K562 (cell line): ENCODE results near the gene TMEM139. TPM values are rescaled to one million over a fixed set of nuclear protein-coding genes. Genes with fewer than 3 reads are reported as not detected.

ENCODE experiments used
- ATAC-seq: fragments of 200-7000 bp; cut with Tn5 transposase; 3 replicates; pipeline ENCODE4 v1.9.1; 2020; ENCODE audit warnings: moderate library complexity
- BruUV-seq: library from RNA; stranded (reverse); fragments of 400-500 nt; replicated peaks from 2 replicates; lab custom pipeline; 2021; lab: Mats Ljungman, UMichigan
- CTCF ChIA-PET: fragments of 300-600 bp; formaldehyde crosslinking; extraction: SDS; loops from one replicate; lab custom pipeline; 2021; ENCODE audit warnings: low intra/inter-chr PET ratio; lab: Yijun Ruan, JAX
- POLR2A ChIA-PET: fragments of 300-600, 350-650 bp; sonication (Branson Sonifier 250); formaldehyde crosslinking; extraction: SDS; loops from one replicate; lab custom pipeline; 2021; ENCODE audit warnings: antibody characterized with exemption, inconsistent platforms; lab: Yijun Ruan, JAX
- DNase-seq, 4 experiments: peaks; one replicate each; pipeline versions ENCODE4 v3.0.0 to v3.0.0-alpha.2; 2011 to 2018; ENCODE audit warnings: low spot score in 3 of 4, mixed read lengths in 3 of 4; ENCODE audit errors: extremely low read depth in 1 of 4
- FAIRE-seq: peaks from 2 replicates; lab custom pipeline; 2011; peaks lifted over from hg19 to GRCh38; lab: Jason Lieb, UNC
- H2AFZ ChIP-seq: 2 replicates; pipeline ENCODE4 v1.6.0; 2011; ENCODE audit warnings: low read depth, low read length, control low read depth, inconsistent platforms
- H3K27ac ChIP-seq: fragments of 200-600 bp; 3 replicates; pipeline ENCODE4 v1.8.0; 2011; ENCODE audit warnings: low read depth, mild to moderate bottlenecking, control low read depth, inconsistent platforms, low read length, moderate library complexity, mixed read lengths; ENCODE audit errors: extremely low read depth
- H3K27me3 ChIP-seq, 2 experiments: fragments of 300-600 bp in 1 of 2; 2 replicates in 1 of 2; 3 replicates in 1 of 2; pipeline versions ENCODE4 v1.6.0 to v1.8.0; 2011; ENCODE audit warnings: inconsistent platforms in 2 of 2, low read length in 2 of 2, mild to moderate bottlenecking in 1 of 2, mixed read lengths in 1 of 2, moderate library complexity in 1 of 2; ENCODE audit not compliant: control insufficient read depth in 2 of 2, insufficient read depth in 2 of 2
- H3K36me3 ChIP-seq: fragments of 300-600 bp; 3 replicates; pipeline ENCODE4 v1.8.0; 2011; ENCODE audit warnings: mild to moderate bottlenecking, low read length, inconsistent platforms; ENCODE audit not compliant: control insufficient read depth, insufficient read depth
- H3K4me1 ChIP-seq, 2 experiments: fragments of 200-600 bp in 1 of 2; replicated peaks in 1 of 2; 2 replicates in 1 of 2; 3 replicates in 1 of 2; pipeline versions ENCODE4 v1.5.1 to v1.8.0; 2011; ENCODE audit warnings: inconsistent platforms in 2 of 2, low read length in 2 of 2, mild to moderate bottlenecking in 1 of 2, mixed read lengths in 1 of 2, moderate library complexity in 1 of 2; ENCODE audit not compliant: control insufficient read depth in 2 of 2, insufficient read depth in 2 of 2
- H3K4me2 ChIP-seq: 2 replicates; pipeline ENCODE4 v1.6.1; 2011; ENCODE audit warnings: low read length, control low read depth, inconsistent platforms, mixed read lengths; ENCODE audit not compliant: insufficient read depth
- H3K4me3 ChIP-seq: fragments of 200-600 bp; sonication (generic), shearing (Covaris generic); 2 replicates; pipeline ENCODE4 v1.5.1; 2016; ENCODE audit warnings: control low read depth, inconsistent platforms
- H3K79me2 ChIP-seq: fragments of 200-600 bp; 3 replicates; pipeline ENCODE4 v1.8.0; 2011; ENCODE audit warnings: low read length, inconsistent platforms; ENCODE audit not compliant: control insufficient read depth, insufficient read depth
- H3K9ac ChIP-seq, 2 experiments: 2 replicates each; pipeline versions ENCODE4 v1.6.0 to v1.6.1; 2011; ENCODE audit warnings: low read depth in 2 of 2, low read length in 2 of 2, control low read depth in 1 of 2, inconsistent platforms in 1 of 2, mild to moderate bottlenecking in 1 of 2, mixed read lengths in 1 of 2; ENCODE audit not compliant: insufficient read depth in 1 of 2
- H3K9me1 ChIP-seq: one replicate; pipeline ENCODE4 v1.6.0; 2011; ENCODE audit warnings: inconsistent platforms, mild to moderate bottlenecking, low read length, moderate library complexity; ENCODE audit not compliant: control insufficient read depth, insufficient read depth
- H3K9me3 ChIP-seq: replicated peaks from 2 replicates; pipeline ENCODE4 v1.5.1; 2011; ENCODE audit warnings: low read depth, low read length, inconsistent platforms; ENCODE audit not compliant: control insufficient read depth, insufficient read depth
- H4K20me1 ChIP-seq: replicated peaks from 2 replicates; pipeline ENCODE4 v1.6.1; 2011; ENCODE audit warnings: low read length, inconsistent platforms, mixed read lengths; ENCODE audit not compliant: control insufficient read depth, insufficient read depth
- BCOR ChIP-seq: fragments of 450-650 bp; IDR thresholded peaks from 2 replicates; pipeline ENCODE4 v1.6.1; 2016
- CBX3 ChIP-seq, 2 experiments: IDR thresholded peaks; 1 replicate in 1 of 2; 2 replicates in 1 of 2; pipeline ENCODE4 v1.6.1; 2012; ENCODE audit warnings: inconsistent platforms in 2 of 2, low read length in 2 of 2, borderline replicate concordance in 1 of 2, control low read depth in 1 of 2
- CEBPG ChIP-seq, 3 experiments: fragments of 200-800 bp in 1 of 3; sonication (Bioruptor generic) in 1 of 3; sonication (generic) in 1 of 3; formaldehyde crosslinking in 1 of 3; IDR thresholded peaks in 2 of 3; conservative IDR thresholded peaks in 1 of 3; 2 replicates each; pipeline versions ENCODE4 v1.6.1 to v1.8.0; 2016 to 2022; ENCODE audit warnings: missing compliant biosample characterization in 2 of 3, missing genetic modification characterization in 2 of 3, mild to moderate bottlenecking in 1 of 3, missing genetic modification reagents in 1 of 3
- CSDE1 ChIP-seq, 2 experiments: fragments of 450-650 bp; IDR thresholded peaks; 2 replicates each; pipeline ENCODE4 v1.6.1; 2016; ENCODE audit warnings: mild to moderate bottlenecking in 1 of 2
- DIDO1 ChIP-seq: fragments of 450-650 bp; IDR thresholded peaks from 2 replicates; pipeline ENCODE4 v1.6.1; 2016; ENCODE audit warnings: low read depth, missing biosample characterization, missing genetic modification characterization
- DLX4 ChIP-seq: fragments of 250-450 bp; sonication (Bioruptor Pico); IDR thresholded peaks from 2 replicates; pipeline ENCODE4 v1.6.1; 2021; ENCODE audit warnings: mild to moderate bottlenecking
- GTF2E2 ChIP-seq: fragments of 200-800 bp; sonication (Bioruptor generic); IDR thresholded peaks from 2 replicates; pipeline ENCODE4 v1.6.1; 2016; ENCODE audit warnings: missing genetic modification characterization, missing compliant biosample characterization
- GTF3C2 ChIP-seq: IDR thresholded peaks from 3 replicates; pipeline ENCODE4 v1.6.1; 2011; ENCODE audit warnings: borderline replicate concordance, mild to moderate bottlenecking, moderate library complexity; ENCODE audit not compliant: insufficient read length; ENCODE audit errors: extremely low read depth
- KDM5B ChIP-seq: fragments of 200-600 bp; sonication (generic); IDR thresholded peaks from 2 replicates; pipeline ENCODE4 v1.6.1; 2012; ENCODE audit warnings: low read depth, mild to moderate bottlenecking, moderate library complexity, low read length, control low read depth, inconsistent platforms; ENCODE audit not compliant: insufficient replicate concordance
- RBM25 ChIP-seq: fragments of 200-400 bp; formaldehyde crosslinking; IDR thresholded peaks from 2 replicates; pipeline ENCODE4 v1.6.1; 2018; ENCODE audit warnings: low read length, low read depth, moderate library complexity; ENCODE audit not compliant: severe bottlenecking
- RCOR1 ChIP-seq, 2 experiments: IDR thresholded peaks; 2 replicates each; pipeline ENCODE4 v1.6.1; 2012; ENCODE audit warnings: low read depth in 2 of 2, low read length in 2 of 2, borderline replicate concordance in 1 of 2, improper control_type of control experiment in 1 of 2
- SMAD2 ChIP-seq: fragments of 150-350 bp; IDR thresholded peaks from 2 replicates; pipeline ENCODE4 v1.6.1; 2014; ENCODE audit warnings: low read depth, mild to moderate bottlenecking, low read length
- SMARCA4 ChIP-seq: fragments of 450-650 bp; IDR thresholded peaks from 2 replicates; pipeline ENCODE4 v1.6.1; 2016
- TCF3 ChIP-seq: sonication (generic); formaldehyde crosslinking; IDR thresholded peaks from 2 replicates; pipeline ENCODE4 v1.4.0; 2020; ENCODE audit warnings: mild to moderate bottlenecking, missing genetic modification reagents
- YY1 ChIP-seq, 3 experiments: IDR thresholded peaks; 2 replicates each; pipeline ENCODE4 v1.6.1; 2011; ENCODE audit warnings: low read length in 2 of 3, mild to moderate bottlenecking in 2 of 3, moderate library complexity in 2 of 3, borderline replicate concordance in 1 of 3, control low read depth in 1 of 3, low read depth in 1 of 3; ENCODE audit not compliant: insufficient read depth in 3 of 3, insufficient replicate concordance in 2 of 3, control insufficient read depth in 1 of 3, insufficient read length in 1 of 3; ENCODE audit errors: extremely low read depth in 1 of 3
- ZNF507 ChIP-seq: conservative IDR thresholded peaks from 2 replicates; pipeline ENCODE4 v1.6.1; 2017; ENCODE audit warnings: missing genetic modification characterization, missing compliant biosample characterization
- ZNF511 ChIP-seq: sonication (generic); formaldehyde crosslinking; IDR thresholded peaks from 2 replicates; pipeline ENCODE4 v1.8.0; 2022; ENCODE audit warnings: mild to moderate bottlenecking, missing genetic modification reagents
- ZNF57 ChIP-seq: fragments of 450-650 bp; formaldehyde crosslinking; IDR thresholded peaks from 2 replicates; pipeline ENCODE4 v1.4.0; 2020; ENCODE audit warnings: mild to moderate bottlenecking, moderate library complexity
- WGBS: fragments of 100-300 bp; shearing (Covaris generic); methylation state at CpG from one replicate; pipeline ENCODE4 v1.1.6; 2016; ENCODE audit warnings: low coverage, mixed read lengths; ENCODE audit not compliant: insufficient coverage; ENCODE audit errors: missing lambda C conversion rate; 5-methylcytosine and 5-hydroxymethylcytosine counted together
- in situ Hi-C: fragments of 300-500 bp; cut with MboI; formaldehyde crosslinking; loops from 4 replicates; pipeline ENCODE4 v1.15.0; 2018; ENCODE audit warnings: inconsistent platforms, mixed read lengths
- intact Hi-C: fragments of 100-400 bp; cut with micrococcal nuclease; formaldehyde crosslinking; loops from 2 replicates; pipeline ENCODE4 v1.14.2; 2022
- polyA plus RNA-seq, 8 experiments: library from polyadenylated mRNA; depleted of rRNA in 4 of 8; stranded (reverse) in 5 of 8; unstranded in 3 of 8; fragments of >200 nt; fragmentation: Nextera tagmentation in 2 of 8; fragmentation: Illumina TruSeq in 1 of 8; extraction: Ambion mirVana in 2 of 8; extraction: Trizol in 1 of 8; gene quantifications; 2 replicates each; pipeline versions ENCODE4 v1.2.1 to v1.2.3, GENCODE V29; 2011 to 2014; ENCODE audit warnings: inconsistent platforms in 1 of 8, missing spikeins in 1 of 8
- total RNA-seq, 7 experiments: library from RNA; depleted of rRNA in 6 of 7; stranded (reverse); fragments of >200 nt in 6 of 7; fragmentation: Illumina TruSeq in 2 of 7; extraction: Trizol in 2 of 7; gene quantifications; 2 replicates each; pipeline versions ENCODE4 v1.2.1 to v1.2.3, GENCODE V29; 2011 to 2021; ENCODE audit warnings: low replicate concordance in 1 of 7

The TMEM139 gene
- total and polyA plus RNA-seq, 9 of the 15 experiments (the other 6 are each of a cell fraction or from before 2014, with no cell fraction given): 0.27 to 1.8 (median 0.79) TPM

GRCh38 chr7:143261901-143262300 is 22.9 kb upstream of the TMEM139 start:
- H3K4me1 ChIP-seq: peaks cover 24 to 44% of the 10 kb centered on the region in 2 experiments
- intact Hi-C loops: no loop called here
- no peaks in the 10 kb centered on the region for H3K9me3 ChIP-seq
- H3K4me3 ChIP-seq: no peak overlapping the region
- peak; percentile 37 for FAIRE-seq
- no TSS peak for BruUV-seq
- H3K27ac ChIP-seq: no peak overlapping the region
- H3K27me3 ChIP-seq: no peaks in the 10 kb centered on the region
- H3K9me1 ChIP-seq: peaks cover 9% of the 10 kb centered on the region
- H3K9ac ChIP-seq: no peak overlapping the region
- peak overlapping the region; percentile 44 for H2AFZ ChIP-seq
- no peak for ATAC-seq
- peaks cover 25% of the 10 kb centered on the region for H3K36me3 ChIP-seq
- peak in 2 of 4 experiments; percentile 38 to 50 for DNase-seq
- H4K20me1 ChIP-seq: no peaks in the 10 kb centered on the region
- peak overlapping the region; percentile 22; the same call in 1 of the 2 replicates for H3K4me2 ChIP-seq
- in situ Hi-C loops: no loop called here
- 13% methylated on average over 1 of the region's 1 CpG for WGBS
- ChIA-PET POLR2A (interaction anchor here (0.8 kb wide), 1 partner anchor 28 kb away, joined by 3 read pairs; no protein-coding TSS in a partner anchor), CTCF (no interaction called here)
- H3K79me2 ChIP-seq: peaks cover 29% of the 10 kb centered on the region
- TF ChIP-seq GTF3C2 (no peak), ZNF507 (tag) (no peak), DIDO1 (tag) (no peak), CSDE1 (IDR thresholded peaks at IDR 0.05) (no peak), SMAD2 (no peak), TCF3 (CRISPR knock-in tag) (peak; percentile 29; the same call in 1 of the 2 replicates), SMARCA4 (no peak), KDM5B (no peak), GTF2E2 (tag) (no peak), CEBPG (CRISPR knock-in tag; IDR thresholded peaks at IDR 0.05) (0 out of 2 replicates have a peak, but pooled peaks have one; percentile 24), CEBPG (tag; conservative IDR thresholded peaks at IDR 0.05 in 1 of 2, IDR thresholded peaks at IDR 0.05 in 1 of 2) (no peak), YY1 (IDR thresholded peaks at IDR 0.05; ENCODE audit: borderline replicate concordance in 1 of 3, control insufficient read depth in 1 of 3, extremely low read depth in 1 of 3, insufficient read depth in 3 of 3, insufficient read length in 1 of 3, insufficient replicate concordance in 2 of 3, low read depth in 1 of 3, low read length in 2 of 3) (no peak), BCOR (peak; percentile 89), DLX4 (no peak), CBX3 (IDR thresholded peaks at IDR 0.05; ENCODE audit: borderline replicate concordance in 1 of 2, low read length in 2 of 2) (0 out of 3 replicates have a peak, but pooled peaks of 1 of the 2 experiments have one; percentile 30), ZNF511 (CRISPR knock-in tag) (no peak), ZNF57 (no peak), RCOR1 (IDR thresholded peaks at IDR 0.05; ENCODE audit: borderline replicate concordance in 1 of 2, low read depth in 2 of 2, low read length in 2 of 2) (0 out of 4 replicates have a peak, but pooled peaks of 1 of the 2 experiments have one; percentile 7), RBM25 (peak; percentile 83)
